HepG2 (cell line): ENCODE measurements around the gene TOMM22. TPM values are rescaled to one million over a fixed set of nuclear protein-coding genes. Genes with fewer than 3 reads are reported as not detected.

Experiments
- ATF2 ChIP-seq: sonication (generic); formaldehyde crosslinking; IDR thresholded peaks from 2 replicates; pipeline ENCODE4 v1.4.0; 2020; ENCODE audit warnings: missing genetic modification reagents
- ETV6 ChIP-seq: sonication (generic); formaldehyde crosslinking; conservative IDR thresholded peaks from 2 replicates; pipeline ENCODE4 v1.4.0; 2020; ENCODE audit warnings: missing genetic modification reagents
- FOXM1 ChIP-seq: sonication (generic); formaldehyde crosslinking; IDR thresholded peaks from 2 replicates; pipeline ENCODE4 v1.5.0; 2020; ENCODE audit warnings: missing genetic modification reagents
- FOXO1 ChIP-seq: sonication (generic); formaldehyde crosslinking; IDR thresholded peaks from 2 replicates; pipeline ENCODE4 v1.4.0; 2020; ENCODE audit warnings: missing genetic modification reagents
- HES4 ChIP-seq: sonication (generic); formaldehyde crosslinking; IDR thresholded peaks from 2 replicates; pipeline ENCODE4 v1.9.0; 2021; ENCODE audit warnings: mild to moderate bottlenecking, missing genetic modification reagents, borderline replicate concordance
- HMGXB4 ChIP-seq, 2 experiments: sonication (generic) in 1 of 2; formaldehyde crosslinking in 1 of 2; IDR thresholded peaks; 2 replicates each; pipeline versions ENCODE4 v1.4.0 to v1.6.1; 2018 to 2020; ENCODE audit warnings: missing genetic modification reagents in 2 of 2, borderline replicate concordance in 1 of 2, low read depth in 1 of 2, mild to moderate bottlenecking in 1 of 2, missing biosample characterization in 1 of 2
- LCORL ChIP-seq, 2 experiments: fragments of 450-650 bp in 1 of 2; sonication (generic) in 1 of 2; formaldehyde crosslinking in 1 of 2; IDR thresholded peaks; 2 replicates each; pipeline versions ENCODE4 v1.5.0 to v1.6.1; 2017 to 2020; ENCODE audit warnings: antibody characterized with exemption in 1 of 2, missing genetic modification reagents in 1 of 2
- POLR2G ChIP-seq: fragments of 200-400 bp; formaldehyde crosslinking; IDR thresholded peaks from 2 replicates; pipeline ENCODE4 v1.6.1; 2018; ENCODE audit warnings: mild to moderate bottlenecking, low read depth, low read length, moderate library complexity
- SAFB2 ChIP-seq: sonication (generic); formaldehyde crosslinking; IDR thresholded peaks from 2 replicates; pipeline ENCODE4 v1.5.1; 2020; ENCODE audit warnings: missing genetic modification reagents, low read depth, mild to moderate bottlenecking, borderline replicate concordance
- SALL1 ChIP-seq: sonication (generic); formaldehyde crosslinking; IDR thresholded peaks from 2 replicates; pipeline ENCODE4 v1.8.0; 2022; ENCODE audit warnings: mild to moderate bottlenecking, missing genetic modification reagents
- SAP130 ChIP-seq: IDR thresholded peaks from 2 replicates; pipeline ENCODE4 v1.6.1; 2016; ENCODE audit warnings: low read depth
- SOX5 ChIP-seq: IDR thresholded peaks from 2 replicates; pipeline ENCODE4 v1.6.1; 2016; ENCODE audit warnings: borderline replicate concordance
- STAT6 ChIP-seq: sonication (generic); formaldehyde crosslinking; IDR thresholded peaks from 2 replicates; pipeline ENCODE4 v1.4.0; 2020; ENCODE audit warnings: missing genetic modification reagents, mild to moderate bottlenecking, borderline replicate concordance
- TFDP2 ChIP-seq: sonication (generic); formaldehyde crosslinking; IDR thresholded peaks from 2 replicates; pipeline ENCODE4 v1.4.0; 2020; ENCODE audit warnings: missing genetic modification reagents
- TFE3 ChIP-seq: IDR thresholded peaks from 2 replicates; pipeline ENCODE4 v1.6.1; 2016
- ZBTB38 ChIP-seq: sonication (generic); formaldehyde crosslinking; IDR thresholded peaks from 2 replicates; pipeline ENCODE4 v1.5.1; 2020; ENCODE audit warnings: mild to moderate bottlenecking, missing genetic modification reagents
- ZNF235 ChIP-seq: sonication (generic); formaldehyde crosslinking; IDR thresholded peaks from 2 replicates; pipeline ENCODE4 v1.8.1; 2023; ENCODE audit warnings: mild to moderate bottlenecking, missing genetic modification reagents, borderline replicate concordance
- ZNF607 ChIP-seq: sonication (generic); formaldehyde crosslinking; IDR thresholded peaks from 2 replicates; pipeline ENCODE4 v1.5.1; 2020; ENCODE audit warnings: missing genetic modification reagents, mild to moderate bottlenecking, borderline replicate concordance
- ZNF841 ChIP-seq: sonication (generic); formaldehyde crosslinking; IDR thresholded peaks from 2 replicates; pipeline ENCODE4 v1.8.1; 2023; ENCODE audit warnings: missing genetic modification reagents, borderline replicate concordance
- polyA plus RNA-seq, 8 experiments: library from polyadenylated mRNA; depleted of rRNA in 3 of 8; stranded (reverse) in 7 of 8; unstranded in 1 of 8; fragments of >200 nt; fragmentation: Illumina TruSeq in 4 of 8; extraction: Trizol in 4 of 8; gene quantifications; 2 replicates each; pipeline versions ENCODE4 v1.2.1 to v1.2.3, GENCODE V29; 2011 to 2016; ENCODE audit warnings: low read depth in 4 of 8, missing spikeins in 1 of 8, mixed read lengths in 1 of 8; ENCODE audit not compliant: insufficient read depth in 1 of 8
- total RNA-seq, 5 experiments: library from RNA; depleted of rRNA; stranded (reverse); fragments of >200 nt; fragmentation: Illumina TruSeq; extraction: Trizol; gene quantifications; 2 replicates each; pipeline ENCODE4 v1.2.3, GENCODE V29; 2016; ENCODE audit warnings: low read depth in 1 of 5

Gene TOMM22
- total and polyA plus RNA-seq, 2 of the 13 experiments (the other 11 are each of a cell fraction or from before 2014, with no cell fraction given), result 46.9 to 118 TPM

GRCh38 chr22:38700789-38701628 is 19.3 kb downstream of the TOMM22 start, which contains the start of gene JOSD1 (continued):
- peak; percentile 91 for TF ChIP-seq SAP130 (CRISPR knock-in tag)
- TF ChIP-seq SALL1 (CRISPR knock-in tag), result peak; percentile 83
- peak; percentile 73 for TF ChIP-seq ZBTB38
- peak; percentile 41; the same call in 1 of the 2 replicates for TF ChIP-seq ZNF841 (CRISPR knock-in tag)
- peak; percentile 64; the same call in 1 of the 2 replicates for TF ChIP-seq TFDP2 (CRISPR knock-in tag)
- TF ChIP-seq POLR2G, result peak; percentile 75
- peak; percentile 61 for TF ChIP-seq HES4 (CRISPR knock-in tag)
- TF ChIP-seq FOXO1 (CRISPR knock-in tag), result peak; percentile 56
- peak; percentile 75; the same call in 1 of the 2 replicates for TF ChIP-seq ZNF235 (CRISPR knock-in tag)
- 0 out of 2 replicates have a peak, but pooled peaks have one; percentile 8 for TF ChIP-seq TFE3 (CRISPR knock-in tag)
- peak; percentile 50; the same call in 1 of the 2 replicates for TF ChIP-seq ETV6 (CRISPR knock-in tag)
- TF ChIP-seq SAFB2 (CRISPR knock-in tag), result peak; percentile 49; the same call in 1 of the 2 replicates
- peak; percentile 77 to 90 for TF ChIP-seq HMGXB4 (CRISPR knock-in tag; IDR thresholded peaks at IDR 0.05; ENCODE audit: borderline replicate concordance in 1 of 2, low read depth in 1 of 2)
- TF ChIP-seq ZNF607 (CRISPR knock-in tag), result peak; percentile 57; the same call in 1 of the 2 replicates
- no peak for TF ChIP-seq FOXM1 (CRISPR knock-in tag)
- peak; percentile 39; the same call in 1 of the 2 replicates for TF ChIP-seq SOX5 (CRISPR knock-in tag)
- TF ChIP-seq STAT6, result no peak
- peak; percentile 98 for TF ChIP-seq ATF2 (CRISPR knock-in tag)
- no peak for TF ChIP-seq LCORL (IDR thresholded peaks at IDR 0.05)
- peak; percentile 48; the same call in 1 of the 2 replicates for TF ChIP-seq LCORL (CRISPR knock-in tag; IDR thresholded peaks at IDR 0.05)
